ENCODE results near the gene PACC1.
"Not testable (repeated sequence)": the region's sequence is repeated elsewhere in the genome, so short reads cannot be mapped to it uniquely, and the experiment has no call there.

PACC1 gene

DNA sequence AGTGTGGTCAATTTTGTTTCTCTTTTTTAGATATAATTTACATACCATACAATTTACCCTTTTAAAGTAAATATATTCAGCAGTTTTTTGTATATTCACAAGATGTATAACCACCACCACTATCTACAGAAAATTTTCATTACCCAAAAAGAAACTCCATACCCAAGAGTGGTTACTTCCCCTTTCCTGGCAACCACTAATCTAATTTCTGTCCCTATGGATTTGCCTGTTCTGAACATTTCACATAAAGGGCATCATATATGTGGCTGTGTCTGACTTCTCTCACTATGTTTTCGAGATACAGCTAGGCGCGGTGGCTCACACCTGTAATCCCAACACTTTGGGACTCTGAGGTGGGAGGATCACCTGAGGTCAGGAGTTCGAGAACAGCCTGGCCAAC is 13.6 kb downstream of the PACC1 start:
- in situ Hi-C loops (cut with HindIII; ENCODE audit: low sequenced_read_pairs), result no loop called here

DNA sequence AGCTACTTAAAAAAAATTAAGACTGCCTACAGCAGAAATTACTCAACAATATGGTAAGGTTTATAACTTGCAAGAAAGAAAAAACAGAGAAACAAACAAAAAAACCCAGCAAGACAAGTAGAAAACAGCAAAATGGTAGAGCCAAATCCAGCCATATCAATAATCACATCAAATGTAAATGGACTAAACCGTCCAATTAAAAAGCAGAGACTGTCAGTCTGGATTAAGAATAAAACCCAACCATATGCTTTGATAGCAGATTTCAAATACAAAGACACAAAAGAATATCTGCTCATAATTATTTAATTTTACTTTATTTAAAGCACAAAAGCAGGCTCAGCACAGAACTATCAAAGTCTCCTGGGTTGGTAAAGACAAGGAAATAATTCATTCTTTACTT is 17.5 kb downstream of the PACC1 start:
- in situ Hi-C loops (cut with HindIII; ENCODE audit: low sequenced_read_pairs), result no loop called here

DNA sequence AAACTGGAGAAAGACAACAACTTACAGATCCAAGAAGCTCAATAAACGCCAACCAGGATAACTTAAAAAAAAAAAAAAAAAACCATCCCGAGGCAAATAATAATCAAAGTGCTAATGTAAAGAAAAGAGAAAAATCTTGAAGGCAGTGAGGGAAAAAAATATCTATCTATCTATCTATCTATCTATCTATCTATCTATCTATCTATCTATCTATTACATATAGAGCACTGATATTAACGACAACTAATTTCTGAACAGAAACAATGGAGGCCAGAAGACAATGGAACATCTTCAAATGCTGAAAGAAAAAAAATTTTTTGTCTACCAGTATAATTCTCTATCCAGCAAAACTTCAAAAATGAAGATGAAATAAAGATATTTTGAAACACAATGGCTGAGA is 18.0 kb downstream of the PACC1 start:
- in situ Hi-C loops (cut with HindIII; ENCODE audit: low sequenced_read_pairs), result no loop called here

DNA sequence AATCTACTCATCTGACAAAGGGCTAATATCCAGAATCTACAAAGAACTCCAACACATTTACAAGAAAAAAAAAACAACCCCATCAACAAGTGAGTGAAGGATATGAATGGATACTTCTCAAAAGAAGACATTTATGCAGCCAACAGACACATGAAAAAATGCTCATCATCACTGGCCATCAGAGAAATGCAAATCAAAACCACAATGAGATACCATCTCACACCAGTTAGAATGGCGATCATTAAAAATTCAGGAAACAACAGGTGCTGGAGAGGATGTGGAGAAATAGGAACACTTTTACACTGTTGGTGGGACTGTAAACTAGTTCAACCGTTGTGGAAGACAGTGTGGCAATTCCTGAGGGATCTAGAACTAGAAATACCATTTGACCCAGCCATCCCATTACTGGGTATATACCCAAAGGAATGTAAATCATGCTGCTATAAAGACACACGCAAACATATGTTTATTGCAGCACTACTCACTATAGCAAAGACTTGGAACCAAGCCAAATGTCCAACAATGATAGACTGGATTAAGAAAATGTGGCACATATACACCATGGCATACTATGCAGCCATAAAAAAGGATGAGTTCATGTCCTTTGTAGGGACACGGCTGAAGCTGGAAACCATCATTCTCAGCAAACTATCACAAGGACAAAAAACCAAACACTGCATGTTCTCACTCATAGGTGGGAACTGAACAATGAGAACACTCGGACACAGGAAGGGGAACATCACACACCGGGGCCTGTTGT is 18.8 kb downstream of the PACC1 start:
- in situ Hi-C loops (cut with HindIII; ENCODE audit: low sequenced_read_pairs), result not testable (repeated sequence)

DNA sequence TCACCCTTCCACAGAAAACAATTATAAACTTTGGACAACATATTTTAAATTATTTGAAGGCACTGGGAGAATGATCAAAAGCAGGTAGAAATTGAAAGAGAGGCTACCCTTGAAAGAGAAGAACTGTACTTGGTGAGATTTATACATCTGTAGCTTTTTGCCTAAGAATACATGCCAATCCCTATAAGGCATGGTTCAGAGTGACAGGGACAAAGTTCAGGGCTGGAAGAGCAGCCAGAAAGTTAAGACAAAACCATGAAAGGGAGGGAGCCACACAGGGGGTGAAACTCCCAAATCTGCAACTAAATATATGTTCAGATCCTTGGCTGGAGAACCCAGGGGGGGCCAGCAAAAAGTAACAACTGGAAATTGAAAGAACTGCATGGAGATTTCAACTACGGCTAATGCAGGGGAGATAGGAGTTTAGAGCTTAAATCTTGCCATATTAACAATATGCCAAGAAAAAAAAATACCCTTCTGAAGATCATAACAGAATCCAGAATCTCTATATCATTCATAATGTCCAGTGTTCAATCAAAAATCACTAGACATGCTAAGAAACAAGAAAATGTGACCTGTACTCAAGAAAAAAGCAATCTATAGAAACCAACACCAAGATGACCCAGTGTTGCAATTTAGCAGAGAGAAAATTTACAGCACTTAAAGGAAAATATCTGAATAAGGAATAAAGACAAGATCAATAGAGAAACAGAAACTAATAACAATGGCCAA is 25.5 kb downstream of the PACC1 start:
- in situ Hi-C loops (cut with HindIII; ENCODE audit: low sequenced_read_pairs), result no loop called here

DNA sequence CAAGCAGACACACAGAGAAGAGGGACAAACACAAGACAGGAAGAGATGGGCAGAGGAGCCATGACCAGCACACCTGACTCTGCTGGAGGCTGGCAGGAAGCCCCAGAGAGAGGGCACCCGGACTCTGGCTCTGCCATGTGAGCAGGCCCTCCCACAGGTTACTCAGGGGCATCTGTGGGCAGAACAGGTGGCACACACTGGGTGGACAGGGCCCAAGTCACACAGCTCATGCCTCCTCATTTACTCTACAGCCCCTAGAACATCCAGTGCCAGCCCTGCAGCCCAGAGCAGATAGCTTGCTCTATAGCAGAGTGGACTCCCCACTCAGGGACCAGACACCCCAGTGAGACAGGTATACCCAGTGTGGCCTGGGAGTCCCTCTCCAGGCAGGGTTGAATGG is 28.7 kb downstream of the PACC1 start:
- in situ Hi-C loops (cut with HindIII; ENCODE audit: low sequenced_read_pairs), result no loop called here

DNA sequence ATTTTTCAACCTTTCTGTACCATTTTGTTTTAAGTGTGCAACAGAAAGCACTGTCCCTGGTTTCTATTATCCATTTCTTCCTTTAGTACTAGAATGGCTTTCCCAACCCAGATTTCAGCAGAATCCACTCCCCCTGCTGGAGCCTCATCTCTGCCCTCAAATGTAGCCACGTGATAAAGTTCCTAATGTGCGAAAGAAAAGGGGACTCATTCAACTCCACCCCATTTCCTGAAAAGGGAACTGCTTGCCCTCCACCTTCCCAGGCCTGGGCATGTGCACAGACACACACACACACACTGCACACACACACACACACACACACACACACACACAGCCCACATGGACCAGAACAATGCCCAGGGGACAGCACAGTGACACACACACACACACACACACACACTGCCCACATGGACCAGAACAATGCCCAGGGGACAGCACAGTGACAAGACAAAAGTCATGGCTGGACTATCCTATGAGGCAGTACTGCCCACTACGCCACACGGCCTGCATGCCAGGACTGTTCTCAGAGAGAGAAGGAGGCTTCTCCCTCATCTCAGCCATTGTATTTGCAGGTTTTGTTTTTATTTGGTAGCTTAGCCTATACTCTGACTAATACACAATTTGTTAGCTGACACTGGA is 33.2 kb downstream of the PACC1 start:
- in situ Hi-C loops (cut with HindIII; ENCODE audit: low sequenced_read_pairs), result no loop called here

DNA sequence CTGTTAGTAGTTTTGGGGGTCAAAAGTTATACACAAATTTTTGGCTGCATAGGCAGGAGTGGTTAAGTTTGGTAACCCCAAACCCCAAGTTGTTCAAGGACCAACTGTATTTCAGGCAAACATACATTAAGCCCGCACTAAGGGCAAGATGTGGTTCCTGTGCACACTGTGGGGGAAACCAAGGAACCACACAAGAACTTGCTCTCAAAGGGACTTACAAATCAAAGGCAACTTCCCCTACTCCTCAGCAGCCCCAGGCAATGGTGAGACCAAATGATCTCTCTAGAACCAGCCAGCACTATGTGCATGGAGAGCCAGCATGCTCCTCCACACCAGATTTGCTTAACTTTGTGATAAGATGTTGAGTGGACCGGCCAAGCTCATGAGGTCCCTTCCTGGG is 35.3 kb downstream of the PACC1 start:
- in situ Hi-C loops (cut with HindIII; ENCODE audit: low sequenced_read_pairs), result no loop called here

DNA sequence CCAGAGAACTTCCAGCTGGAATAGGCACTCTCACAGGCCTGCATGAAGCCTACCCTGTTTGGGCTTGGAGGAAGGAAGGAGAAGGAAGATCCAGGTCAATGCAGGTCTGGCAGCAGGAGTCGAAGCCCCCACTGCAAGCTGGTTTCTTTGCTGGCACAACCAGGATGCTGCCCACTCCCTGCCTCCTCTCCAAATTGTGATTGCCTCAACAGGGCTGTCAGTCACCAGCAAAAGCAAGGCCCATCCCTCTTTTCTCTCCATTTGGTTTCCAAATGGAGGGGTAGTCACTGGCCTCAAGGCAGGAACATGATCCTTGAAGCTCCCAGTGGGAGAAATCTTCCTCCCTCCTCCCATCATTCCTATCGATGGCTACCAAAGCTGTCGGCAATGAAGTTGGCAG is 37.0 kb downstream of the PACC1 start:
- in situ Hi-C loops (cut with HindIII; ENCODE audit: low sequenced_read_pairs), result no loop called here

DNA sequence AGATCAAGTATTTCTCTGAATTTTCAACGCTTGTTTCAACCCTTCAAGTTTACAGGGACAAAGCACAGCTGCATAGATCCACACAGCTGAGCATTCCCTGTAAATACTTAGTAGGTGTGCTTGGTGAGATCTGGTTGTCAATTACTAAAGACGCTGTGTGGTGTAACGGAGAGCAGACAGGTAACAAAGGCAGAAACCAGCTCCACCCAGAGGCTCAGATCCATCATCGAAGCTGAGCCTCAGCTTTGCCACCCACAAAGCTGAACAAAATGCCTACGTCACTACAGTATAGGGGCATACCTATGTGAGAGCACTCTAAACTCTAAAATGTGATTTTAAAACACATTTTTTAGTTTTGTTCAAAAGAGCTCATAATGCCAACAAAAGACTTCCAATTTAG is 38.7 kb downstream of the PACC1 start:
- in situ Hi-C loops (cut with HindIII; ENCODE audit: low sequenced_read_pairs), result no loop called here

DNA sequence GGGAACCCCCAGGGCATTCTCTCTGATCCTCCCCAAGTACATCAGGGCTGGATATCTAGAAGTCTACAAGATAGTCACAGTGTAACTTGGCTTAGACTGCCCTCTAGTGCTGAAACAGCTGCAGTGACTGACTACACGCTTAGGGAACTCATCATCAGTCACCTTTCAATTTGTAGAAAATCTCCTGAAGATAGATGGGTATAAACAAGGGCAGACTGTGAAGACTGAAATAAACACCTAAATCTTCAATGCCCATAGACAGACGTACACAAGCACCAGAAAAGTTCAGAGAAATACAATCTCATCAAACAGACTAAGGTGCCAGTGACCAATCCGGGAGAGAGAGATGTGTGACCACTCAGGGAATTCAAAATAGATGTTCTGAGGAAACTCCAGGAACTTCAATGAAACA is 46.6 kb downstream of the PACC1 start:
- in situ Hi-C loops (cut with HindIII; ENCODE audit: low sequenced_read_pairs), result no loop called here

DNA sequence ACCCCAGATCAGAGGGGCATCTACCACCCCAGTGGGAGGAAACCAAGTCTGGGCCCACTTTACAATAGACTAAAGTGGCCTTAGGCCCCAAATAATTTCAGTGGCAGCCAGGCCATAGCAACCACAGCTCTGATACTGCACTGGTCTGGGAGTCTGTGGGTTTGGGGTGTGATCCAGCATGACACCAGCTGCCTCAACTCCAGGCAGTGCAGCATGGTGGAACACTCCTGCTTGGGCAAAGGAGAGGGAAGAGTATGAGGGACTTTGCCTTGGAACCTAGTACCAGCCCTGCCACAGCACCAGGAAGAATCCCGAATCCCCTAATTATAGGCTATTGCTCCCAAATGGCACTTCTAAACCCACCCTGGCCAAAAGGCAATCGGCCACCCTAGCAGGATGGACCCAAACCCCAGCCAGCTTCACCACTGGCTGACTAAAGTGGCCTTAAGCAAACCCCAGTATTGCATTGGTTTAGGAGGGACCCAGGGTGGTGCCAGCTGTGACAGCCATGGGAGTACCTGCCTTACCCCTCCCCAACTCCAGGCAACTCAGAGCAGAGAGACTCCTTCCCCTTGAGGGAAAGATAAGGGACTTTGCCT is 47.1 kb downstream of the PACC1 start:
- in situ Hi-C loops (cut with HindIII; ENCODE audit: low sequenced_read_pairs), result no loop called here

DNA sequence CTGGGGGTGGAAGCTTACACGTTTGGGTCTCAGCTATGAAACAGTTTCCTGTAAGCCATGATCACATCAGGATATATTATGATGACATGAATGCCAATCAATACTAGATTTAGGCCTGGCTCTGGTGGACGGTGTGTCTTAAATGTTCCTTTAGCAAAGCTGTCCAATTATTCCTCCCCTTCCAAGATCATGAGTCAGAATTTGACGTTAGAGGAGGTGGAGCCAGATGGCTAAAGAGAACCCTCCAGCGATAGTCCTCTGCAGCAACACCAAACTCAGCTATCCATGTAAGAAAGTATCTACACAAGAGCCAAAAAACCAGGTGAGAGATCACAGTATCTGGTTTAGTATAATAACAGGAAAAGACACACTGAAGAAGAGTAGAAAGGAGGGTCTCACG is 47.8 kb downstream of the PACC1 start:
- in situ Hi-C loops (cut with HindIII; ENCODE audit: low sequenced_read_pairs), result no loop called here

DNA sequence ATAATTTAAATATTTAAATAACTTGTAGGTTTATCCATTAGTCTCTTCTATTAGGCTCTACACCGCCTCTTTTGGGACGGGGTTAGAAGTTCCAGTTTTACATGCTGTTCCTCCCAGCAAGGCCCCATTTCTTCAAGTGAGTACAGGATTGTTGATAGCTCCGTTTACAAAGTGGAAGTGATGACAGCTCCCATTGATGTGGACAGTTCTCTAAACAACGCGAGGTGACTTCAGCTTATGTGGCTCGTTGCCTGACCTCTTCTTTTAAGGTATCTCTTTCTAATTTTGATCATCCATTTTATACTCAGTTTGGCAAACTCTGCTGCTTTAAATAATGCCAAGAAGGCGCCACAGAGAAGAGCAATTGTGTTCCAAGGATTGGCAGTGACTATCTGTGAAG is 49.7 kb downstream of the PACC1 start:
- in situ Hi-C loops (cut with HindIII; ENCODE audit: low sequenced_read_pairs), result loop anchor here (5.0 kb wide), 1 partner anchor 288 kb away; no protein-coding TSS in a partner anchor

DNA sequence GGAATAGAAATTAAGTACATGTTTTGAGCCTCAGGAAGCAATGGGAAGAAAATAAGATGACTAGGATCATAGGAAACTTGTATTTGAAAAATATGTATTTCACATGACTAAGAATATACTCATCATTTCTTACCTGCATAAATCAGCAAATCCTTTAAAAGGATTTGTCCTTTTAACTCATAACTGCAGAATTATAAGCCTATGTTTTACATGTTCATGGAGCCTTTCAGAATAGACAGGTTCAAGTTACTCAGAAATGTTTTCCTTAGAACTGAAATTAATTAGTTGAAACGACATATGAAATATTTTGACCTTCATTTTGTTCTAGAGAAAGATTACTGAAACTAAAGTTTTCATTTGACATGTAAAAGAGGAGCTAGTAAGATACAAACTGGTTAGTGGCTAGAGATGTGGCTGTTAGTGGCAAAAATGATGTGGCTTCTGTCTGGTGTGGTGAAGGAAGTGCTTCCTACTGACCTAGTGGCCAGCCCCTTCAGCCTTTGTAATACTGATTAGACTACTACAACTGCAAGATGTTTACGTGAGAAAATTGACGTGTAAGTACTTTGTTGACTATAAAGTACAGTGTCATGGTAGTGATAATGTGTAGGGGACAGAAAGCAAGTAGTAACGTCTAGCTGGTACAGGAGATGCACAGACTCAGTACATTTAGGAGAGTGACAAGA is 54.7 kb downstream of the PACC1 start:
- in situ Hi-C loops (cut with HindIII; ENCODE audit: low sequenced_read_pairs), result loop anchor here (5.0 kb wide), 1 partner anchor 283 kb away; no protein-coding TSS in a partner anchor

DNA sequence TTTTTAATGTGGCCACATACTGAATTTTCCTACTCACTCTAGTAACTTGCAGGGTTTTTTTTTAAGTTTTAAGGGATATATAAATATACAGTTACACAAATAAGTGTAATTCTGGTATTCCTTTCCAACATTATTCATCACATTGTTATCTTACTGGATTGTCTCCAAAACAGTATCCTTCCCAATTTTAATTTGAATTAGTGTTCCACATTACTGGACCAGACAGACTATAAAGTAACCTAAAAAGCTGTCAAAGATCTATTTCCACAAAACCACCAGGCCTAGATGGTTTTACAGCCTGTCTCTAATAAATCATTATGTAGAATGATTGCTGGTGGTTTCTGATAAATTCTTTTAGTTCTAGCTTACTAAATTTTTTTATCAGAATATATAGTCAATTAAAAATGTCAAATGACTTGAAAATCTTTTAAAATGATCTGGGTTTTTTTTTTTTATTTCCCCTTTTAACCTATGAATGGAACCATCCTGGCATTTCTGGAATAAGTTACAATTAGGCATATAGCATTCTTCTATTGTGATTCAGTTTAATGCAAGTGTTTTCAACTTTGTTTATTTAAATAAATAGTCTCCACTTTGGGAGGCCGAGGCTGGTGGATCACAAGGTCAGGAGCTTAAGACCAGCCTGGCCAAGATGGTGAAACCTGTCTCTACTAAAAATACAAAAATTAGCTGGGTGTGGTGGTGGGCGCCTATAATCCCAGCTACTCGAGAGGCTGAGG is 59.3 kb downstream of the PACC1 start:
- in situ Hi-C loops (cut with HindIII; ENCODE audit: low sequenced_read_pairs), result no loop called here

DNA sequence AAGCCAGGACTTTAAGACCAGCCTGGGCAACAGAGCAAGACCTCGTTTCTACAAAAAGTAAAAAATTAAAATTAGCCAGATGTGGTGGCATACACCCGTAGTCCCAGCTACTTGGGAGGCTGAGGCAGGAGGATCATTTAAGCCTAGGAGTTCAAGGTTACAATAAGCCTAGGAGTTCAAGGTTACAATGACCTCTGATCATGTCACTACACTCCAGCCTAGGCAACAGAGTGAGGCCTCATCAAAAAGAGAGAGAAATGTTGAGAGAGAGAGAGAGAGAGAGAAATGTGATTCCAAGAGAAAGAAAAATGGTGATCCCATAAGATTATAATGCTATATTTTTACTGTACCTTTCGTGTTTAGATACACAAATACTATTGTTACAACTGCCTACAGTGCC is 60.2 kb downstream of the PACC1 start:
- in situ Hi-C loops (cut with HindIII; ENCODE audit: low sequenced_read_pairs), result no loop called here

DNA sequence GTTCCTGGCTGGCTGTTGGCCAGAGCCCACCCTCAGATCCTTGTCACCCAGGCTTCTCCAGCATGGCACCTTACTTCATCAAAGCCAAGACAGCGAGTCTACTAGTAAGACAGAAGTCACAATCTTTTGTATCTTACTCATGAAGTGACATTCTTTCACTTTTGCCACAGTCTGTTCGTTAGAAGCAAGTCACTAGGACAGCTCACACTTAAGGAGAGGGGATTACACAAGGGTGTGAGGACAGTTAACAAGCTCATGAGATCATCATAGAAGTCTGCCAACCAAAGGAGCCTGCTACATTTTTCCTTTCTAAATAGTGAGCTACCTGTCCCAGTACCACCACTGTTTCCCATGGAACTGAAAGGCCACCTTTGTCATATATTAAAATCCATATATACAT is 61.5 kb downstream of the PACC1 start:
- in situ Hi-C loops (cut with HindIII; ENCODE audit: low sequenced_read_pairs), result no loop called here

DNA sequence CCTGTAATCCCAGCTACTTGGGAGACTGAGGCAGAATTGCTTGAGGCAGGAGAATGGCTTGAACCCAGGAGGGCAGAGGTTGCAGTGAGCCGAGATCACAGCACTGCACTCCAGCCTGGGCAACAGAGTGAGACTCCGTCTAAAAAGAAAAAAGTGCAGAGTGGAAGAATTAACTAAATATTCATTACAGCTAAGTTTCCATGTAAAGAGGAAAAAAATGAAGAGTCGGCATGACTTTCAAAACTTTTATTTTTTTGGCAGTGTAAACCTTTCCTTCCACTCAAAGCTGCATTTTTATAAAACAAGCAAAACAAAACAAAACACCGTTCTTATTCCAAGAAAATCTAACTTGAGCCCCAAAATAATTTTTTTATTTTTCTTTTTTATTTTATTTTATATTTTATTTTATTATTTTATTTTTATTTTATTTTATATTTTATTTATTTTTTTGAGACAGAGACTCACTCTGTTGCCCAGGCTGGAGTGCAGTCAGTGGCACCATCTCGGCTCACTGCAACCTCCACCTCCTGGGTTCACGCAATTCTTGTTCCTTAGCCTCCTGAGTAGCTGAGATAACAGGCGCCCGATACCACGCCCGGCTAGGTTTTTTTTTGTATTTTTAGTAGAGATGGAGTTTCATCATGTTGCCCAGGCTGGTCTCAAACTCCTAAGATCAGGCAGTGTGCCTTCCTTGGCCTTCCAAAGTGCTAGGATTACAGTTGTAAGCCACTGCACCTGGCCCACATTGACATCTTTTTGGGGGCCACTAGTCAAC is 62.9 kb downstream of the PACC1 start:
- in situ Hi-C loops (cut with HindIII; ENCODE audit: low sequenced_read_pairs), result no loop called here

DNA sequence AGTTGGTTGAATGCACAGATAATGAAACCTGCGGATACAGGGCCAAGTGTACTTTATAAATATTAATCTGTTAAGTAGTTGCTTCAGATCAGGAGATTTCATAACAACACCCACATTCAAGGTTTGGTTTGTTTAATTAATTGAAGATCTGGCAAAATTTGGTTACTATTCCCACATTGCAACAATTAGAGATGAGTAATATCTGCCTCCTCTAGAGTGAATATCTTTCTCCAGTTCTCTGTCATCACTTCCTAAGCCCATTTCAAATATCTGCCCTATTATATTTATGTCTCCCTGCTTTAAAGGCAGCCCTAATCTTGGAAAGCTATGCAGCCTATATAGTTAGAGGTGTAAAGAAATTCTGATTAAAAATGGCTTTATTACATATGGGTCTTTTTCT is 68.1 kb downstream of the PACC1 start:
- in situ Hi-C loops (cut with HindIII; ENCODE audit: low sequenced_read_pairs), result no loop called here

Measured in endothelial cell of hepatic sinusoid (primary cell).